Calu3 (cell line): Measurements from ENCODE around the gene BRF1. TPM values are rescaled to one million over a fixed set of nuclear protein-coding genes. Genes with fewer than 3 reads are reported as not detected.

Source experiments
- BruUV-seq: library from RNA; stranded (reverse); fragments of 400-500 nt; replicated peaks from 2 replicates; lab custom pipeline; 2021; lab: Mats Ljungman, UMichigan
- CTCF ChIA-PET: fragments of 300-600 bp; sonication (Branson Sonifier 250); formaldehyde crosslinking; loops from one replicate; lab custom pipeline; 2022; ENCODE audit warnings: antibody characterized with exemption; lab: Charles Lee
- DNase-seq: peaks from one replicate; pipeline ENCODE4 v3.0.0; 2022
- H3K27ac Mint-ChIP-seq: one replicate; pipeline ENCODE4 v1.8.0; 2022; ENCODE audit warnings: mixed read lengths; ENCODE audit not compliant: unreplicated experiment
- H3K27me3 Mint-ChIP-seq: one replicate; pipeline ENCODE4 v1.8.0; 2022; ENCODE audit warnings: mixed read lengths; ENCODE audit not compliant: unreplicated experiment
- H3K36me3 Mint-ChIP-seq: one replicate; pipeline ENCODE4 v1.8.0; 2022; ENCODE audit warnings: mild to moderate bottlenecking, moderate library complexity, mixed read lengths; ENCODE audit not compliant: insufficient read depth, unreplicated experiment
- H3K4me1 Mint-ChIP-seq: one replicate; pipeline ENCODE4 v1.8.0; 2022; ENCODE audit warnings: mild to moderate bottlenecking, low read depth, mixed read lengths; ENCODE audit not compliant: unreplicated experiment
- H3K4me3 Mint-ChIP-seq: one replicate; pipeline ENCODE4 v1.8.0; 2022; ENCODE audit warnings: mild to moderate bottlenecking, low read depth, moderate library complexity, mixed read lengths; ENCODE audit not compliant: unreplicated experiment
- H3K9me3 Mint-ChIP-seq: one replicate; pipeline ENCODE4 v1.8.0; 2022; ENCODE audit warnings: low read depth, mixed read lengths; ENCODE audit not compliant: unreplicated experiment
- CTCF ChIP-seq: fragments of 200-600 bp; IDR thresholded peaks from one replicate; pipeline ENCODE4 v1.8.0; 2022; ENCODE audit warnings: antibody characterized with exemption; ENCODE audit not compliant: unreplicated experiment
- intact Hi-C: fragments of 100-400 bp; cut with micrococcal nuclease; formaldehyde crosslinking; loops from one replicate; pipeline ENCODE4 v1.10.0; 2022; ENCODE audit not compliant: unreplicated experiment
- total RNA-seq: library from RNA; stranded (reverse); gene quantifications from 2 replicates; pipeline ENCODE4 v1.2.3, GENCODE V29; 2022

Gene BRF1
- total RNA-seq, 1 experiment from 2014 or later: 38.4 TPM

DNA sequence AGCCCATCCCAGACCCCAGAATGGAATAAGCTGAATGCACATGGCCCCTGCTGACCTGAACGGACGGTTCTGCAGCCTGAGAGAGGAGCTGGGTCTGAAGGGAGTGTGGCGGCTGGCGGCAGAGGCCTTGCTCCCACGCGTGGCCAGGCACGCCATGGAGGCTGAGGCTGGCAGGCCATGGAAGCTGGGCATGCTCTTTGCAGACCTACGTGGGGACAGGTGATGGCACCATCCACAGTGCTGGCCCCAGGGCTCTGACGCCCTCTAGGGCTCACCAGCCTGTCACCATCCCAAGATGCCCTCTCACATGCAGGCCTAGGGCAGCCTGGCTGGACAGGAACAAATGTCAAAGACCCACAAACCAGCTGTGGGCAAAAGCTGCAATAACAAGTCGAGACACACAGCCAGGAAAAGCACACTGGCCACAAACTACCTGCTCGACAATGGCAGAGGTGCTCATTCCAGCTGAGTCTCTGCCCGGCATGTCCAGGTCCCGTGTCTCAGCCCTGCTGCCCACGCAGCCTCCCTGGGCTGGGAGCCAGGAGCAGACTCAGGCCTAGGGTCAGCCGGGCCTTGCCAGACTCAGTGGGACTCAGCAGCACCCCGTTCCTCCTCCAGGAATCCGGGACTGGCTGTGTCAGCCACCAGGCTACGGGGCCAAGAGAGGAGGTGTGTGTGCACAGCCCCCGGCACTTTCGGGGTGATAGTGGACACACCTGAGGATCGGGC lies 32.8 kb downstream of the BRF1 start:
- TF ChIP-seq CTCF: no peak
- intact Hi-C loops: no loop called here
- H3K36me3 Mint-ChIP-seq: peaks cover 4% of the 10 kb centered on the region
- CTCF ChIA-PET: no interaction called here
- H3K4me1 Mint-ChIP-seq: no peaks in the 10 kb centered on the region
- DNase-seq: no peak
- no peak overlapping the region for H3K27ac Mint-ChIP-seq
- no peaks in the 10 kb centered on the region for H3K9me3 Mint-ChIP-seq
- H3K4me3 Mint-ChIP-seq: no peak overlapping the region
- BruUV-seq: no TSS peak
- no peaks in the 10 kb centered on the region for H3K27me3 Mint-ChIP-seq

DNA sequence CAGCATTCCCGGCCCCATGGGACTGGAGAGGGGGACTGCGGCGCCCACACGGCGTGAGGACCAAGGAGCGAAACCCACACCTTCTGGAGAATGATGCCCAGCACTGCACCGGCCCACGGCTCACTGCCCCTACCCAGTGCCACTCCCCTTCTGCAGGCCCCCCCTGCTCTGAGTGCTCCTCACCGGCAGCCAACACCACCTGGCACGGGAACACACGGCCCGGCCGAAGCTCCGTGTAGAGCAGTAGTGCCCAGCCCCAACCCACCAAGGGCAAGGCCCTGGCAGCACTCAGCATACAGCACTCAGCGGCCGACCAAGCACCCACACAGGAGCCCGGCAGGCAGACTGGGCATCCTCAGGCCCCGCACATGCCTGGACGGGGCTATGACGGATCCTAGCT lies 39.0 kb downstream of the BRF1 start:
- DNase-seq: no peak
- Mint-ChIP-seq H3K36me3 (no peaks in the 10 kb centered on the region), H3K4me3 (no peak overlapping the region), H3K27me3 (no peaks in the 10 kb centered on the region), H3K9me3 (no peaks in the 10 kb centered on the region), H3K4me1 (no peaks in the 10 kb centered on the region), H3K27ac (no peak overlapping the region)
- CTCF ChIA-PET: no interaction called here
- no peak for TF ChIP-seq CTCF
- intact Hi-C loops: no loop called here
- BruUV-seq: no TSS peak

DNA sequence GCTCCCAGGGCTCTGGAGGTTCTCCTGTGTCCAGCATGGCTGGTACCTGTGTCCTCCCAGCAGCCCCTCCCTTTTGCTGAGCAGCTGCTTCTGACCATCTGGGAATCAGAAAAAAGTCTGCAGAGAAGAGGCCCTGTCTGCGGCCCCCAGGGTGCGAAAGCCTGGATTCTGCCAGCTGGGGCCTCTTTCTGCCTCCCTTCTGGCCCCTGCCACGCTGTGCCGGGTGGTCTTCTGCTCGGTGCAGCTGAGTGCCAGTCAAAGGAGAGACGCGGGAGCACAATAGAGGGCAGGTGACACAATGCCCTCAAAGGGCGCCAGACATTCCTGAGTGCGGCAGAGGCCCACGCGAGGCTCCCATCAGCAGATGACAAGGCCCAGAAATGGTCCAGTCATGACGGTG lies 39.8 kb downstream of the BRF1 start:
- H3K4me1 Mint-ChIP-seq: no peaks in the 10 kb centered on the region
- no peaks in the 10 kb centered on the region for H3K27me3 Mint-ChIP-seq
- CTCF ChIA-PET: no interaction called here
- DNase-seq: no peak
- no peak overlapping the region for H3K27ac Mint-ChIP-seq
- intact Hi-C loops: no loop called here
- no peaks in the 10 kb centered on the region for H3K36me3 Mint-ChIP-seq
- H3K9me3 Mint-ChIP-seq: no peaks in the 10 kb centered on the region
- no peak for TF ChIP-seq CTCF
- no peak overlapping the region for H3K4me3 Mint-ChIP-seq
- no TSS peak for BruUV-seq

GRCh38 chr14:105258846-105259245 lies 42.0 kb downstream of the BRF1 start:
- Mint-ChIP-seq H3K4me3 (no peak overlapping the region), H3K27me3 (no peaks in the 10 kb centered on the region), H3K4me1 (no peaks in the 10 kb centered on the region), H3K9me3 (no peaks in the 10 kb centered on the region), H3K27ac (no peak overlapping the region), H3K36me3 (peaks cover 2% of the 10 kb centered on the region)
- CTCF ChIA-PET: no interaction called here
- no peak for DNase-seq
- TF ChIP-seq CTCF: no peak
- BruUV-seq: no TSS peak
- intact Hi-C loops: no loop called here
